ENCODE data around the gene FNBP1.
"Not testable (repeated sequence)": the region's sequence is repeated elsewhere in the genome, so short reads cannot be mapped to it uniquely, and the experiment has no call there.

The FNBP1 gene

GRCh38 chr9:129981180-129981907 lies 61.6 kb downstream of the FNBP1 start:
- no peak for FAIRE-seq
- TF ChIP-seq, protein P1, sequence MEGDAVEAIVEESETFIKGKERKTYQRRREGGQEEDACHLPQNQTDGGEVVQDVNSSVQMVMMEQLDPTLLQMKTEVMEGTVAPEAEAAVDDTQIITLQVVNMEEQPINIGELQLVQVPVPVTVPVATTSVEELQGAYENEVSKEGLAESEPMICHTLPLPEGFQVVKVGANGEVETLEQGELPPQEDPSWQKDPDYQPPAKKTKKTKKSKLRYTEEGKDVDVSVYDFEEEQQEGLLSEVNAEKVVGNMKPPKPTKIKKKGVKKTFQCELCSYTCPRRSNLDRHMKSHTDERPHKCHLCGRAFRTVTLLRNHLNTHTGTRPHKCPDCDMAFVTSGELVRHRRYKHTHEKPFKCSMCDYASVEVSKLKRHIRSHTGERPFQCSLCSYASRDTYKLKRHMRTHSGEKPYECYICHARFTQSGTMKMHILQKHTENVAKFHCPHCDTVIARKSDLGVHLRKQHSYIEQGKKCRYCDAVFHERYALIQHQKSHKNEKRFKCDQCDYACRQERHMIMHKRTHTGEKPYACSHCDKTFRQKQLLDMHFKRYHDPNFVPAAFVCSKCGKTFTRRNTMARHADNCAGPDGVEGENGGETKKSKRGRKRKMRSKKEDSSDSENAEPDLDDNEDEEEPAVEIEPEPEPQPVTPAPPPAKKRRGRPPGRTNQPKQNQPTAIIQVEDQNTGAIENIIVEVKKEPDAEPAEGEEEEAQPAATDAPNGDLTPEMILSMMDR (IDR thresholded peaks at IDR 0.05; ENCODE audit: insufficient read depth, missing control alignments), result no peak

DNA sequence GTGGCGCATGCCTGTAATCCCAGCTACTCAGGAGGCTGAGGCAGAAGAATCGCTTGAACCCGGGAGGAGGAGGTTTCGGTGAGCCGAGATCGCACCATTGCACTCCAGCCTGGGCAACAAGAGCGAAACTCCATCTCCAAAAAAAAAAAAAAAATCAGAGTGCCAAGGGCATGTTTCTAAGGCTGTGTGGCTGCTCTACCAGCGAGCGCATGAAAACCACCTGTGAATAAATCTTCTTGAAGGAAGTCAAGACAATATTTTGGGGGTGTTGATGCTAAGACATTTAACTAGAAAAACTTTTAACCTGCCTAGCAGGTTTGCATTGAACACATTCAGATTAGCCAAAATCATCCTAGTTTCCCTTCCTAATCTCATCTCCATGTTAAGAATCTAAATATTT lies 62.8 kb downstream of the FNBP1 start:
- not testable (repeated sequence) for FAIRE-seq; DNase-seq (ENCODE audit: insufficient read length, low spot score)

More at GRCh38 chr9:129981180-129981907, 61.6 kb downstream of the FNBP1 start:
- no peak for DNase-seq (ENCODE audit: insufficient read length, low spot score)

GRCh38 chr9:129979071-129979745 lies 63.8 kb downstream of the FNBP1 start:
- TF ChIP-seq, protein P1 (IDR thresholded peaks at IDR 0.05; ENCODE audit: insufficient read depth, missing control alignments), result no peak
- no peak for FAIRE-seq
- DNase-seq (ENCODE audit: insufficient read length, low spot score), result no peak

DNA sequence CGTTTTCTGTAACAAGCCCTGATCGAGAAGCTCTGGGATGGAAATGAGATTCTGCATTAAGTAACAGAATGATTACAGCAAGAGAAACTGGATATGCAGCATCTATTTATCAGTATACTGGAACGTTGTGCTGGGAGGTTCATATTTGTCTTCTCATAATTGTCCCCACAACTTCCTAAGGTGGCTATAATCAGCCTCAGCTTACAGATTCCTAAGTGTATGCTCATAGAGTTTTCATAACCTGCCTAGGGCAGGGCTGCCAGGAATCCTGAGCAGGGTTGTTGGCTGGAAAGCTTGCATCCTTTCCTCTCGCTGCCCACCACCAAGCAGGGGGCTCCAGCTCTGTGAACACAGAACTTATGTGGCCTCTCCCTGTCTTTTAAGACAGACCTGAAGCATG lies 70.2 kb downstream of the FNBP1 start:
- TF ChIP-seq, protein P1 (IDR thresholded peaks at IDR 0.05; ENCODE audit: insufficient read depth, missing control alignments), result no peak
- FAIRE-seq (no peak), DNase-seq (ENCODE audit: insufficient read length, low spot score) (no peak)

DNA sequence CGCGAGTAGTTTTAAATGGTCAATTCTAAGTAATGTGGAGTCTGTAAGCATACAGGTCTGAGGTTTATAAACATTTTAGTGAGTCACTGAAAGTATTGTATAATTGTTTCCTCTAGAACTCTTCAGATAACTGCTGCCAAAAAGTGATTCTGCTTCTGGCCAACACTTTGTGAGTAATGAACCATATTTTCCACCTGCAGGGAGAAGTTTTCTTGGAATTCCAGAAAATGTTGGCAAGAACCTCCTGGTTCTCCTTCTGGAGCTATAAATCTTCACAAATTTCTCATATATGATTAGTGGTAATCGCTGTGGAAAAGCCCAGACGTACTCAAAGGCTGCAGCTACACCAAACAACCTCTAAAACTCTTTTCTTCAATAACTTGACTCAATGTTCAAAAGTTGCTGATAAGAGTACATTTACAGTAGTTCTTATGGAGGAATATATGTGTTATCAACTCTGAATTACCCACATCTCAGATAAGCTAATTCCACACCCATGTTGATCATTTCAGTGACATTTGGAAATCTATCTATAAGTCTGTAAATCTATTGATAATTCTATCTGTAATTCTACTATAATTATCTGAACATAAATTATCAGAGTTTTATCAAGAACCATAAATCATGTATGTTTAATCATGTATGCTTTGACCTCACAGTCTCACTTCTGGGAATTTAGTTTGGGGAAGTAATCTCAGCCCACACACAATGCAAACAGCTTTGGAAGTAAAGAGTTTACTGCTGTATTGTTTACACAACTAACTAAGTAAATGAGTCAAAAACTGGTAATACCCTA lies 74.1 kb downstream of the FNBP1 start:
- TF ChIP-seq, protein P1 (IDR thresholded peaks at IDR 0.05; ENCODE audit: insufficient read depth, missing control alignments), result no peak
- no peak for DNase-seq (ENCODE audit: insufficient read length, low spot score)
- FAIRE-seq, result no peak

- TF ChIP-seq, protein P1 (IDR thresholded peaks at IDR 0.05; ENCODE audit: insufficient read depth, missing control alignments), result no peak
- DNase-seq (ENCODE audit: insufficient read length, low spot score), result no peak
- no peak for FAIRE-seq
Observed at GRCh38 chr9:129964901-129965734, 77.9 kb downstream of the FNBP1 start.

Data from D721Med (cell line).